Measurements from ENCODE around the gene NT5M. TPM values are rescaled to one million over a fixed set of nuclear protein-coding genes. Genes with fewer than 3 reads are reported as not detected.

NT5M gene
- total RNA-seq, 1 donor from 2014 or later, result 4.1 TPM

DNA sequence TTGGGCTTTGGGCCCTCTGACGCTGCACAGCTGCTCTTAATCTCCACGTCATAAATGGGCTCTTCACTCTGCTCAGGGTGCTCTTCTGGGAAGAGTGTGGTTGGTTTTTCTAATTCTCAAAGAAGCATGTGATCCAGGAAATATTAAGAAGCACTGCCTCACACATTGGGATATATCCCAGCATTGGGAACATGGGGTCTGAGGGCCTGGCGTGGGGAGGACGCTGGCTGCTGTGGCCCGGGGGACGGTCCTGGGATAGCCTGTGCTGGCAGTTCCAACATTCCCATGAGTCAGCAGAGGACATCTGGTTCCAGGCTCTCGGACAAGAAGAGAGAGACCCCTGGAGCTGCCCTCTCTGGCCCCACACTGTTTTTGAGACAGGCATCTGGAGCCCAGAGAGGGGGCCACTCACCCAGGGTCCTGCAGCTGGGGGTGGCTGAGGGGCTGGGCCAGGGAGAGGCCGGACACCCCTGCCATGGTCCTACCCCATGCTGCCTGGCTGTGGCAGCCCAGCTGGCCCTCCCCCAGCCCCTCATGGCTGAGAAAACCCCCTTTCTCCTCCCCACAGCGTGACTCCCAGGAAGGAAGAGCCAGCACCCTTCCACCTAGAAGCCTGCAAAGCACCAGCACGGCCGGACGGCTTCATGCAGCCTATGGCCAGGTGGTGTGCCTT lies 58.8 kb downstream of the NT5M start:
- H3K36me3 ChIP-seq, result no peaks in the 10 kb centered on the region
- H2AFZ ChIP-seq (replicated peaks), result no peak overlapping the region
- no peaks in the 10 kb centered on the region for H3K27me3 ChIP-seq
- H3K27ac ChIP-seq, result no peak overlapping the region
- H3K9me3 Mint-ChIP-seq, result peaks cover 15% of the 10 kb centered on the region
- H3K4me3 Mint-ChIP-seq, result no peak overlapping the region
- H3K36me3 Mint-ChIP-seq, result no peaks in the 10 kb centered on the region
- H3K9me3 ChIP-seq (ENCODE audit: low read depth), result no peaks in the 10 kb centered on the region
- DNase-seq (ENCODE audit: low spot score), result no peak
- no peaks in the 10 kb centered on the region for H3F3A ChIP-seq (ENCODE audit: low read depth)
- H3K9ac ChIP-seq, result no peak overlapping the region
- no peaks in the 10 kb centered on the region for H3K79me2 ChIP-seq (ENCODE audit: low read depth)
- no peaks in the 10 kb centered on the region for H4K20me1 ChIP-seq (ENCODE audit: low read depth)
- TF ChIP-seq EZH2phosphoT487 (IDR thresholded peaks at IDR 0.05) (no peak), EZH2 (IDR thresholded peaks at IDR 0.05) (no peak)
- TF ChIP-seq, protein P1, sequence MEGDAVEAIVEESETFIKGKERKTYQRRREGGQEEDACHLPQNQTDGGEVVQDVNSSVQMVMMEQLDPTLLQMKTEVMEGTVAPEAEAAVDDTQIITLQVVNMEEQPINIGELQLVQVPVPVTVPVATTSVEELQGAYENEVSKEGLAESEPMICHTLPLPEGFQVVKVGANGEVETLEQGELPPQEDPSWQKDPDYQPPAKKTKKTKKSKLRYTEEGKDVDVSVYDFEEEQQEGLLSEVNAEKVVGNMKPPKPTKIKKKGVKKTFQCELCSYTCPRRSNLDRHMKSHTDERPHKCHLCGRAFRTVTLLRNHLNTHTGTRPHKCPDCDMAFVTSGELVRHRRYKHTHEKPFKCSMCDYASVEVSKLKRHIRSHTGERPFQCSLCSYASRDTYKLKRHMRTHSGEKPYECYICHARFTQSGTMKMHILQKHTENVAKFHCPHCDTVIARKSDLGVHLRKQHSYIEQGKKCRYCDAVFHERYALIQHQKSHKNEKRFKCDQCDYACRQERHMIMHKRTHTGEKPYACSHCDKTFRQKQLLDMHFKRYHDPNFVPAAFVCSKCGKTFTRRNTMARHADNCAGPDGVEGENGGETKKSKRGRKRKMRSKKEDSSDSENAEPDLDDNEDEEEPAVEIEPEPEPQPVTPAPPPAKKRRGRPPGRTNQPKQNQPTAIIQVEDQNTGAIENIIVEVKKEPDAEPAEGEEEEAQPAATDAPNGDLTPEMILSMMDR (IDR thresholded peaks at IDR 0.05), result no peak
- H3K27me3 Mint-ChIP-seq (ENCODE audit: insufficient read depth, low read depth), result peaks cover 2% of the 10 kb centered on the region
- no peak overlapping the region for H3K4me3 ChIP-seq
- H3K4me1 Mint-ChIP-seq, result no peaks in the 10 kb centered on the region
- H3K4me1 ChIP-seq, result no peaks in the 10 kb centered on the region
- no peak overlapping the region for H3K27ac Mint-ChIP-seq
- no peak overlapping the region for H3K4me2 ChIP-seq

DNA sequence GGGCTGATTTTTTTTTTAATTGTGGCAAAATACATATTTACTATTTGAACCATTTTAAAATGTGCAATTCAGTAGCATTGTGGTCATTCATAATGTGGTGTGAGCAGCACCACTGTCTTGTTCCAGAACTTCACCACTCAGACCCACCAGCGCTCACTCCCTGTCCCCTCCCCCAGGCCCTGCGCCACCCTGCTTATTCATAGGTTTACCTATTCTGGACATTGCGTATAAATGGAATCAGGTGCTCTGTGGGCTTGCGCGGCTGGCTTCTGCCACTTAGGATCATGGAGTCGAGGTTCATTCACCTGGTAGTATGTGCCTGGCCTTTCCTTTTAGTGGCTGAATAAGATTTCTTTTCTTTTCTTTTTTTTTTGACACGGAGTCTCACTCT lies 59.4 kb downstream of the NT5M start:
- Mint-ChIP-seq H3K36me3 (no peaks in the 10 kb centered on the region), H3K9me3 (peaks cover 15% of the 10 kb centered on the region), H3K27ac (no peak overlapping the region)

DNA sequence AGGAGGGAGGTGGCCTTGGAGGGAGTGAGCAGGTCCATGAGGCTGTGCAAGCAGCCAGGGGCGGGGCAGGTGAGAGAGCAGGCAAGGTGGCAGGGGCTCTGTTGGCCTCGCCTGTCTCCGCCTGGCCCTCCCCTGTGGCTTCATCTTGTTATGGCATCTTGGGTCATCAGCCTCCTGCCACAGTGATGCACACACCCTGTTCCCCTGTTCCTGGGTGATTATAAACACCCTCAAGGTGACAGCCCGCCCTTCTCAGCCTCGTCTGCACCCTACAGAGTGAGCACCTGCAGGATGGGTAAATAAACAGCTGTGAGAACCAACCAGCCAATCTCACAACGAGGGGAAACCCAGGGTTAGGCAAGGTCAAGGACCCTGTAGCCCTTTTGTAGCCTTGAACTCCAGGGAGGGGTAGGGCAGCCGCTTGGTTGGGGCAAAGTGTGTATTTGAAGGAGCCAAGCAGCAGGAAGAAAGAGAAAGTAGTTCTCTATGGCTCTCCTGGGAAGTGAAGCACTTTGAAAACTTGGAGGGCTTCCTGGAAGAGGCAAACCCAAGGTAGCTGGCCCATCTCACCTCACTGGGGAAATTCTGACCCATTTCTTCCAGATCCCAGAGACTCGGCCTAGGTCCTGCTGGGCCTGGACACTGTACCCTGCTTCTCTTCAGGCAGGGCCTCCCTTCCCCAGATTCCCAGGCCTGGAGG lies 60.6 kb downstream of the NT5M start:
- no peak overlapping the region for H3K27ac Mint-ChIP-seq
- peak; percentile 1 for DNase-seq (ENCODE audit: low spot score)

More for the DNA sequence above, 59.4 kb downstream of the NT5M start:
- no peak for DNase-seq (ENCODE audit: low spot score)
- Histone ChIP-seq H3F3A (ENCODE audit: low read depth) (no peaks in the 10 kb centered on the region), H3K27me3 (no peaks in the 10 kb centered on the region), H4K20me1 (ENCODE audit: low read depth) (no peaks in the 10 kb centered on the region), H3K9ac (no peak overlapping the region), H3K9me3 (ENCODE audit: low read depth) (no peaks in the 10 kb centered on the region), H3K4me1 (no peaks in the 10 kb centered on the region), H3K79me2 (ENCODE audit: low read depth) (no peaks in the 10 kb centered on the region), H3K27ac (no peak overlapping the region), H3K4me2 (no peak overlapping the region), H3K36me3 (no peaks in the 10 kb centered on the region), H2AFZ (replicated peaks) (no peak overlapping the region), H3K4me3 (no peak overlapping the region)
- Mint-ChIP-seq H3K4me1 (peaks cover 4% of the 10 kb centered on the region), H3K27me3 (ENCODE audit: insufficient read depth, low read depth) (peaks cover under 1% of the 10 kb centered on the region), H3K4me3 (no peak overlapping the region)
- TF ChIP-seq, protein P1 (IDR thresholded peaks at IDR 0.05), result no peak
- TF ChIP-seq EZH2 (IDR thresholded peaks at IDR 0.05) (no peak), EZH2phosphoT487 (IDR thresholded peaks at IDR 0.05) (no peak)

More for the DNA sequence above, 60.6 kb downstream of the NT5M start:
- Histone ChIP-seq H3K79me2 (ENCODE audit: low read depth) (no peaks in the 10 kb centered on the region), H2AFZ (replicated peaks) (no peak overlapping the region), H3F3A (ENCODE audit: low read depth) (no peaks in the 10 kb centered on the region), H3K9me3 (ENCODE audit: low read depth) (no peaks in the 10 kb centered on the region), H3K9ac (no peak overlapping the region), H3K4me3 (no peak overlapping the region), H3K36me3 (no peaks in the 10 kb centered on the region), H3K4me1 (no peaks in the 10 kb centered on the region), H3K4me2 (no peak overlapping the region), H3K27ac (no peak overlapping the region), H4K20me1 (ENCODE audit: low read depth) (no peaks in the 10 kb centered on the region), H3K27me3 (no peaks in the 10 kb centered on the region)
- peaks cover 12% of the 10 kb centered on the region for H3K9me3 Mint-ChIP-seq
- H3K4me3 Mint-ChIP-seq, result no peak overlapping the region
- peaks cover 9% of the 10 kb centered on the region for H3K4me1 Mint-ChIP-seq
- TF ChIP-seq EZH2 (IDR thresholded peaks at IDR 0.05) (no peak), EZH2phosphoT487 (IDR thresholded peaks at IDR 0.05) (no peak)
- TF ChIP-seq, protein P1 (IDR thresholded peaks at IDR 0.05), result no peak
- no peaks in the 10 kb centered on the region for H3K36me3 Mint-ChIP-seq
- peaks cover under 1% of the 10 kb centered on the region for H3K27me3 Mint-ChIP-seq (ENCODE audit: insufficient read depth, low read depth)
